Activated T-helper 9 cell treated with anti-CD3 and anti-CD28 coated beads, Interleukin-2, amount 50 U/mL, for 16 hours (primary cell): ENCODE data around the gene SLC16A3.

Experiments used
- DNase-seq: peaks from one replicate; pipeline ENCODE4 v3.0.0-alpha.2; 2020; ENCODE audit warnings: low read depth

The SLC16A3 gene

GRCh38 chr17:82287013-82287867, 58.4 kb downstream of the SLC16A3 start:
- DNase-seq: no peak

- DNase-seq: no peak
These were observed 59.3 kb downstream of the SLC16A3 start for GRCh38 chr17:82287868-82288801.
